Measurements from ENCODE around the gene ZNF782.
"Not testable (repeated sequence)": the region's sequence is repeated elsewhere in the genome, so short reads cannot be mapped to it uniquely, and the experiment has no call there.

The ZNF782 gene

DNA sequence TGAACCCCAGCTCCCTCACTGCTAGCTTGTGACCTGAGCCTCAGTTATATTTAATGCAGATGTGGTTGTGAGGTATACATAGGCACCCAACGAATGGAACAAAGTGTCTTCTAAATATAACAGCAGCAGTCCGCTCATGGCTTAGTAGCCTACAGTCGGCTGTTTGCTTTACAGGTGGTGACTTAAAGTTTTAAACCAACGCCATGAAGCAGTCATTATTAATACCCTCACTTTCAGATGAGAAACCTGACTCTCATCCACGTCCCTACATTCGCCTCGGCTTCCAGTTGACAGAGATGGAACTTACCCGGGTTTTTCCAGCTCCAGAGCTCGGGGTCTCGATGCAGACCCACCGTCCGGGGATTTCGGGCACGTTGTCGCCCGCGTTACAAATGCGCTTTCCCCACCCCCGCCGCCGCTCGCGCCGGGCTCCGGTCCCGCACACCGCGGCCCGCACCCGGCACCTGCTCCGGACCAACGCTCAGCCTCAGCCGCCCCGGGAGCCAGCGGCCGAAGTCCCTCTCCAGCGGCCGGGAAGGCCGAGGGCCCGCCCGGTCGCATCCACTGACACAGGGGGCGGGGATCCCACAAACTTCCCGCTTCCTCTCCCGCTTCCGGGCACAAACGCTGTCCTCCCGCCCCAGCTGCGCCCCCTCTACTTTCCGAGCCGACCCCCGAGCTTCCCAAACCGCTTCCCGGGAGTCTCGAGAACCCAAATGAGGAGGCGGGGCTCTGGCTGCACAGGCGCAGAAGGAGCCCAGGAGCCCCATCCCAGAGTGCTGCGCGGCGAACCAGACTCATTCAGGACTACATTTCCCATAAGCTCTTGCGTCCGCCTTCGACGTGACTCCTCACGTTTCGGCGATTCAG is at the start of gene ZNF782:
Gene ZNF782, minus strand, starts transcription at position 734 of the 870 bp plus-strand sequence. CDS start 2,553 bp downstream, outside the sequence.
- peak; percentile 84 for FAIRE-seq

GRCh38 chr9:96900010-96900409 is 45.7 kb upstream of the ZNF782 start:
- FAIRE-seq, result not testable (repeated sequence)

- no peak for FAIRE-seq
These were observed 37.8 kb upstream of the ZNF782 start for GRCh38 chr9:96892131-96892530.

- no peak for FAIRE-seq
These were observed 34.3 kb upstream of the ZNF782 start for GRCh38 chr9:96888591-96888990.

DNA sequence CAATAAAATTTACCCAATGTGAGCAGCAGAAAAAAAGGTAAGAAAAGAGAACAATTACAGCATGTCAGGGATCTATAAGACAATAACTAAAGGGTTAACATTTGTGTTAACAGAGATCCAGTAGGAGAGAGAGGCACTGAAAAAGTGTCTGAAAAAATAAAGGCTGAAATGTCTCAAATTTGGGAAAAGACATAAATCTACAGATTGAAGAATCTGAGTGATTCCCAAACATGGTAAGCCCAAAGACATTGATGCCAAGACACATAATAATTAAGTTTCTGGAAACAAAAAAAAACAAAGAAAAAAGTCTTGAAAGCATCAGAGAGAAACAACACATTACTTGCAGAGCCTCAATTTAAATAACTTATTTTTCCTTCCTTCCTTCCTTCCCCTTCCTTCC is 31.1 kb upstream of the ZNF782 start:
- no peak for FAIRE-seq

DNA sequence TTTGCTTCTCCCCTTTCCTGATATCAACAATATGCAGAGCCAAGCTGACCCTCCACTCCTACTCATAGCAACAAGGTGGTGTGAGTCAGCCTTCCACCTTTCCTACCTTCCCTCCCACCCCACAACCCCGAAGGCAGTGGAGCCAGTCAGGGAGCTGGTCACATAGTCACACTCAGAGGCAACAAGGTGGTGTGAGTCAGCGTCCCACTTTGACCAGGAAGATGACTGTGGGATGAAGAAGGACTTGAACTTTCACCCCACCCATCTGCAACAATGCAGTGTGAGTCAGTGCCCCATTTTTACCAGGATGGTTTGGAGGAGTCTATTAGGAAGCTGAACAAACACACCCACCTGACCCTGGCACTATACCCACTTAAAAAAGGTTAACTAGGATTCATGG is 30.1 kb upstream of the ZNF782 start:
- FAIRE-seq, result no peak

DNA sequence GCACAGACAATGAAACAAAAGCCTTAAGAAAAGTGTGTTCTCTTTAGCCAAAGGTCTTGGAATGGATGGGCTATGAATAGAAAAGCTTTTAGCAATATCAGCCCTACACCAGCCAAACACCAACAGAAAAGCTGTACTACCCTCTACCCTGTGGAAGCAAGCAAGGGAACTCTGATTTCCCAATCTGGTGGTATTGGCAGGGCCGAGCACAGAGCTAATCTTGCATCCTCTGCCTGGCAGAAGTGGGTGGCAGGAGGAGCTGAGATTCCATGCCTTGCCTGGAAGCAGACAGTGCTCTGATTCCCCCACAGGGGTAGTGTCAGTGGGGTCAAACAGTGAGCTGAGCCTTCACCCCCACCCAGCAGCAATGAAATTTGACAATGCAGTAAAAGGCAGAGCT is 29.6 kb upstream of the ZNF782 start:
- FAIRE-seq, result no peak

DNA sequence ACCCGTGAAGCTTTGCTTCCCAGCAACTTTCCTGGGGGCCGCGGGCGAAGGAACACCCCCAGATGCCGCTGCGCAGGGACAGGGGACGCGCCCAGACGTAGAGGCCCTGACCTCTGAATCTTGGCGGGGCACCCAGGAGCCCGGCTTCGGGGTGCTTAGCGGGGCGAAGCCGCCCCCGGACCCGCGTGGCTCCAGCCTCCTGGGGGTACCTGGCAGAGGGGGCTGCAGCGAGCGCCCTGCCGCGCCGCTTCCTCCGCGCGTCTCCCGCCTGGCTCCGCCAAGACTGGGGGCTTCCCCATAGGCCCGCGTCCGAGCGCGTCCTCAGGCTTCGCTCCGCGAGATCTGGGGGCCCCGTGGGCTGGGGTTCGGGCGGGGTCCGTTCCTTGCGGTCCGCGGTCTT is 23.0 kb upstream of the ZNF782 start:
- FAIRE-seq, result no peak

- no peak for FAIRE-seq
These were observed 21.3 kb upstream of the ZNF782 start for GRCh38 chr9:96875461-96876142.

DNA sequence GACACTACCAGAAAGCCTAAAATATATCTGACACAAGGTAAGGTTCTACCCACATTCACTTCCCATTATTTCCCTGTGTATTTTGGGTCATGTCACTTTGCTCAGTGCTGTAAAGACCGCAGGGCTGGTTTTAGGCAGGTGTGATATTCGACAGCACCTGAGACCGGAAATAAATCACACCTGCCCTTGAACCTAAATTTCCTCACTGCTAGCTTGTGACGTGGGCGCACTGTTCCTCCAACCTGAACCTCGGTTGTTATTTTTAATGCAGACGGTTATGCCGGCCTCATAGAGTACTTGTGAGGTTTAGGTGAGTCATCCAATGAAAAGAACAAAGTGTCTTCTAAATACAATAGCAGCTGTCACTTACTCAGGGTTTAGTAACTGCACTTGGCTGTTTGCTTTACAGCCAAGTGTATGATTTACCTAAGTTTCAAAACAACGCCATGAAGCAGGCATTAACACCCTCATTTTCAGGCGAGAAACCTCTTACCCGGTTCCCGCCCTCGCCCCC is 20.7 kb upstream of the ZNF782 start:
- no peak for FAIRE-seq

- FAIRE-seq, result no peak
These were observed 20.0 kb upstream of the ZNF782 start for GRCh38 chr9:96874201-96874785.

DNA sequence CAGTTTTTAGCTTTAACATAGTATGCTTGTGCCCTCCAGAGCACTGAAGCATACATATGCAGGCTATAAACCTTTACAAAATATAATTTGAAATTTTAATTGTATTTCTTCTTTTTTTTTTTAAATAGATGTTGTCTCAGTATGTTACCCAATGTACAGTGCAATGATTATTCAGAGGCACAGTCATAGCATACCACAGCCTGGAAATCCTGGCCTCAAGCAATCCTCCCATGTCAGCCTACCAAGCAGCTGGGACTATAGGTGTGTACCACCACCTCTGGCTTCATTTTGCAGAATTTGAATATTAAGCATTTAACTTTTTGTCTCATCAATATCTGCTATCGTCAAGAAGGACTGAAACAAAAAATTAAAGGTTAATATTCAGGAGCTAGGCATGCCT is 16.9 kb upstream of the ZNF782 start:
- FAIRE-seq, result no peak

GRCh38 chr9:96868709-96869108 is 14.4 kb upstream of the ZNF782 start:
- FAIRE-seq, result no peak

GRCh38 chr9:96867079-96867804 is 12.9 kb upstream of the ZNF782 start:
- no peak for FAIRE-seq

GRCh38 chr9:96865240-96865639 is 10.9 kb upstream of the ZNF782 start:
- FAIRE-seq, result not testable (repeated sequence)

- no peak for FAIRE-seq
These were observed 5.3 kb upstream of the ZNF782 start for GRCh38 chr9:96859461-96860198.

- no peak for FAIRE-seq
These were observed 4.4 kb upstream of the ZNF782 start for GRCh38 chr9:96858670-96859069.

DNA sequence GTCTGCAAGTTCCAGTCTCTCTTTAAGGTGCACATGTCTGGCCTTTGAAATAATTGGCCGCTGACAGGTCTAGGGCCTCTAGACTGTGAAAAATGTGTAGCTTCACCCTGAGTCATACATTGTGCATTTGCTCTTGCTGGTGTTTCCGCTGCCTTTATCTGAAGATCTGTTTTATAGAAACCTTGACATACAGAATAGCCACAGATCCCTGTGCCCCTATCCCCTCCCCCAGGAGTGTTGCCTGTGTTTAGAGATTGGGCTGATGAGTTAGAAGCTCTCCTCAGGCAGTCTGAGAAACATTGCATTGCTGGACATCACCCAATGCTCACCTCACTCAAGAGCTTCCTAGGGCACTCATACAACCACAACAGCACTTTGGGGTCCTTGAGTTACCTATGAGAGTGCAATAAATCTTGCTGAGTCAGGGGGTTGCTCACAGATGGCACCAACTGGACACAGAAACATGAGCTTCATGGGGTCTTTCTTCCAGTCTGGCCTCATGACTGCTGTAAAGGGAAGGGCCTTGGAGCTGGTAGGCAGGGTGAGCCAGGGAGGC is 3.8 kb upstream of the ZNF782 start:
- FAIRE-seq, result no peak

- peak; percentile 15 for FAIRE-seq
These were observed 2.3 kb upstream of the ZNF782 start for GRCh38 chr9:96856363-96857286.

- FAIRE-seq, result no peak
These were observed 448 bp upstream of the ZNF782 start for GRCh38 chr9:96854651-96855273.
